Coronary artery (tissue), 2 donors: ENCODE measurements around the gene GGA3.
"Not testable (repeated sequence)": the region's sequence is repeated elsewhere in the genome, so short reads cannot be mapped to it uniquely, and the experiment has no call there.

Source experiments
- DNase-seq: peaks from one replicate; pipeline ENCODE4 v3.0.0-alpha.2; 2017; ENCODE audit warnings: low spot score
- H3K27ac ChIP-seq, 2 donors: fragments of 200-600 bp; sonication (generic); one replicate each; pipeline ENCODE4 v1.5.1; 2016 to 2019
- H3K4me3 ChIP-seq: fragments of 200-600 bp; sonication (generic); 2 replicates; pipeline ENCODE4 v1.5.1; 2016; ENCODE audit warnings: mild to moderate bottlenecking, moderate library complexity
- CTCF ChIP-seq: fragments of 200-600 bp; sonication (generic); IDR thresholded peaks from one replicate; pipeline ENCODE4 v1.5.1; 2019; ENCODE audit warnings: antibody characterized with exemption

Gene GGA3

GRCh38 chr17:75209061-75209460 is 52.3 kb downstream of the GGA3 start:
- TF ChIP-seq CTCF: no peak
- DNase-seq: no peak
- H3K27ac ChIP-seq: no peak overlapping the region
- H3K4me3 ChIP-seq: no peak overlapping the region

DNA sequence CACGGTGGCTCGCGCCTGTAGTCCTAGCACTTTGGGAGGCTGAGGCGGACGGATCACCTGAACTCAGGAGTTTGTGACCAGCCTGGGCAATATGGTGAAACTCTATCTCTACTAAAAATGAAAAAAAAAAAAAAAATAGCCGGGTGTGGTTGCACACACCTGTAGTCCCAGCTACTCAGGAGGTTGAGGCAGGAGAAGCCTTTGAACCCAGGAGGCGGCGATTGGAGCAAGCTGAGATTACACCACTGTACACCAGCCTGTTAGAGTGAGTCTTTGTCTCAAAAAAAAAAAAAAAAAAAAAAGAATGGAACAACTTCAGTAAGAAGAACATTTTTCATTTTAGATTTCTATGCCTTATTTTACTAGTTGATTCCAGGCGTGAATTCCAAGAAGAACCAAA is 53.2 kb downstream of the GGA3 start:
- no peak overlapping the region for H3K4me3 ChIP-seq
- DNase-seq: no peak
- H3K27ac ChIP-seq: no peak overlapping the region
- no peak for TF ChIP-seq CTCF

DNA sequence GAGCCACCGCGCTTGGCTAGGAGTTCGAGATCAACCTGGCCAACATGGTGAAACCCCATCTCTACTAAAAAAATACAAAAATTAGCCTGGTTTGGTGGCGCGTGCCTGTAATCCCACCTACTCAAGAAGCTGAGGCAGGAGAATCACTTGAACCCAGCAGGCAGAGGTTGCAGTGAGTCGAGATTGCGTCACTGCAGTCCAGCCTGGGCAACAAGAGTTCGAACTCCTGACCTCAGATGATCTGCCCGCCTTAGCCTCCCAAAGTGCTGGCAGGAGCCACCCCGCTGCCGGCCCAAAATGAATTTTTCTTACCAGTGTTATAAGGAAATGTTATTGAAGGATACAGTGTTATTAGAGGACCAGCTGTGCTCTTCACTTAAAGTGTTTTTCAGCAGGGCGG is 53.6 kb downstream of the GGA3 start:
- no peak for DNase-seq
- H3K27ac ChIP-seq: no peak overlapping the region

GRCh38 chr17:75207050-75207407 is 54.4 kb downstream of the GGA3 start:
- H3K4me3 ChIP-seq: peak overlapping the region; percentile 86
- H3K27ac ChIP-seq, DNase-seq: not testable (repeated sequence)

More for the DNA sequence above, 53.6 kb downstream of the GGA3 start:
- TF ChIP-seq CTCF: no peak
- no peak overlapping the region for H3K4me3 ChIP-seq

DNA sequence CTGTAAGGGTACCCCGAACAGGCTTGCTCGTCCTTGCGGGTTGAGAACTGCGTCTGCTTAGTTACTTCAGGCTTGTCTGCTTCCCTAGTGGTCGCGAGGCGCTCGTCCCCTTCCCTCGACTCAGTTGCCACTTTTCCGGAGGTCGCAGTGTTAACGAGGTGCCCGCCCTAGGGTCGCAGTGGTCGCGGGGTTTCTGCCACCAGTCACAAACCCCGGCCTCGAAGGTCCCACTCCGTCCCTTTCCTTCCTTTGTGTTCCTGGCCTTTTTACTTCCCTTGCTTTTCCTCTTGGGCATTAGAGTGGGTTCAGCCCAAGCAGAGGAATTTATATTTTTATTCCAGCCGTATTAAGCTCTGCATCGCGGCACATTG is 55.6 kb downstream of the GGA3 start:
- H3K27ac ChIP-seq: peak overlapping the region; percentile 79 to 87
- no peak for TF ChIP-seq CTCF

GRCh38 chr17:75205037-75205792 is 56.2 kb downstream of the GGA3 start, which contains the start of gene NUP85:
Gene NUP85, plus strand, starts transcription at chr17:75205679. Its CDS starts 83 bp downstream, at chr17:75205762.
- H3K27ac ChIP-seq: peak within 1 kb of the TSS; percentile 79 to 87
- TF ChIP-seq CTCF: no peak
- peak within 1 kb of the TSS; percentile 86 for H3K4me3 ChIP-seq
- DNase-seq: peak; percentile 96

More for the DNA sequence above, 55.6 kb downstream of the GGA3 start:
- no peak for DNase-seq
- H3K4me3 ChIP-seq: peak overlapping the region; percentile 86

- no peak overlapping the region for H3K27ac ChIP-seq
- no peak for DNase-seq
- TF ChIP-seq CTCF: no peak
- no peak overlapping the region for H3K4me3 ChIP-seq
Measured at GRCh38 chr17:75199886-75200618, 61.4 kb downstream of the GGA3 start.
